Neutrophil (primary cell): Measurements from ENCODE around the gene ANKDD1A.

Experiments
- H3K27ac ChIP-seq: fragments of 200-600 bp; sonication (generic); 2 replicates; pipeline ENCODE4 v1.5.1; 2016; ENCODE audit warnings: mild to moderate bottlenecking, moderate library complexity
- H3K27me3 ChIP-seq: fragments of 200-600 bp; sonication (generic); 2 replicates; pipeline ENCODE4 v1.6.0; 2016; ENCODE audit warnings: mild to moderate bottlenecking
- H3K36me3 ChIP-seq: fragments of 200-600 bp; sonication (generic); 2 replicates; pipeline ENCODE4 v1.5.1; 2017
- H3K4me1 ChIP-seq, 2 experiments: fragments of 200-600 bp in 1 of 2; sonication (generic) in 1 of 2; 1 replicate in 1 of 2; 2 replicates in 1 of 2; pipeline versions ENCODE4 v1.5.1 to v1.6.1; 2013 to 2016; ENCODE audit warnings: low read depth in 1 of 2, low read length in 1 of 2, mild to moderate bottlenecking in 1 of 2, moderate library complexity in 1 of 2; ENCODE audit not compliant: control insufficient read depth in 1 of 2, insufficient read depth in 1 of 2
- H3K4me3 ChIP-seq, 2 experiments: fragments of 200-600 bp in 1 of 2; sonication (generic) in 1 of 2; 1 replicate in 1 of 2; 2 replicates in 1 of 2; pipeline ENCODE4 v1.5.1; 2013 to 2016; ENCODE audit warnings: low read depth in 1 of 2, low read length in 1 of 2, mild to moderate bottlenecking in 1 of 2, moderate library complexity in 1 of 2
- H3K9me3 ChIP-seq: fragments of 200-600 bp; sonication (generic); 2 replicates; pipeline ENCODE4 v1.5.1; 2016
- TF ChIP-seq, protein P1 (sequence below): fragments of 200-600 bp; sonication (generic); IDR thresholded peaks from 2 replicates; pipeline ENCODE4 v1.5.1; 2016; ENCODE audit warnings: antibody characterized with exemption

ANKDD1A gene

DNA sequence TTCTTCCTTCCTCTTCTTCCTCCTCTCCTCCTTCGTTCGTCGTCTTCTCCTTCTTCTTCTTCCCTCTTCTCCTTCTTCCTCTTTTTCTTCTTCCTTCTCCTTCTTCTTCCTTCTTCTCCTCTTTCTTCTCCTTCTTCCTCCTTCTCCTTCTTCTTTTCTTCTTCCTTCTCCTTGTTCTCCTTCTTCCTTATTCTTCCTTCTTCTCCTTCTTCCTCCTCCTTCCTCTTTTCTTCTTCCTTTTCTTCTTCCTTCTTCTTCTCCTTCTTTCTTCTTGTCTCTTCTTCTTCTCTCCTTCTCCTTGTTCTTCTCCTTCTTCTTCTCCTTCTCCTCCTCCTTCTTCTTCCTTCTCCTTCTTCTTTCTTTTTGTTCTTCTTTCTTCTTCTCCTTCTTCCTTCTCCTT, 42.7 kb downstream of the ANKDD1A start:
- H3K4me1 ChIP-seq = no peaks in the 10 kb centered on the region
- no peak overlapping the region for H3K27ac ChIP-seq
- H3K36me3 ChIP-seq = peaks cover 45% of the 10 kb centered on the region
- H3K27me3 ChIP-seq = no peaks in the 10 kb centered on the region
- H3K4me3 ChIP-seq = no peak overlapping the region
- no peaks in the 10 kb centered on the region for H3K9me3 ChIP-seq
- TF ChIP-seq, protein P1, sequence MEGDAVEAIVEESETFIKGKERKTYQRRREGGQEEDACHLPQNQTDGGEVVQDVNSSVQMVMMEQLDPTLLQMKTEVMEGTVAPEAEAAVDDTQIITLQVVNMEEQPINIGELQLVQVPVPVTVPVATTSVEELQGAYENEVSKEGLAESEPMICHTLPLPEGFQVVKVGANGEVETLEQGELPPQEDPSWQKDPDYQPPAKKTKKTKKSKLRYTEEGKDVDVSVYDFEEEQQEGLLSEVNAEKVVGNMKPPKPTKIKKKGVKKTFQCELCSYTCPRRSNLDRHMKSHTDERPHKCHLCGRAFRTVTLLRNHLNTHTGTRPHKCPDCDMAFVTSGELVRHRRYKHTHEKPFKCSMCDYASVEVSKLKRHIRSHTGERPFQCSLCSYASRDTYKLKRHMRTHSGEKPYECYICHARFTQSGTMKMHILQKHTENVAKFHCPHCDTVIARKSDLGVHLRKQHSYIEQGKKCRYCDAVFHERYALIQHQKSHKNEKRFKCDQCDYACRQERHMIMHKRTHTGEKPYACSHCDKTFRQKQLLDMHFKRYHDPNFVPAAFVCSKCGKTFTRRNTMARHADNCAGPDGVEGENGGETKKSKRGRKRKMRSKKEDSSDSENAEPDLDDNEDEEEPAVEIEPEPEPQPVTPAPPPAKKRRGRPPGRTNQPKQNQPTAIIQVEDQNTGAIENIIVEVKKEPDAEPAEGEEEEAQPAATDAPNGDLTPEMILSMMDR = no peak

DNA sequence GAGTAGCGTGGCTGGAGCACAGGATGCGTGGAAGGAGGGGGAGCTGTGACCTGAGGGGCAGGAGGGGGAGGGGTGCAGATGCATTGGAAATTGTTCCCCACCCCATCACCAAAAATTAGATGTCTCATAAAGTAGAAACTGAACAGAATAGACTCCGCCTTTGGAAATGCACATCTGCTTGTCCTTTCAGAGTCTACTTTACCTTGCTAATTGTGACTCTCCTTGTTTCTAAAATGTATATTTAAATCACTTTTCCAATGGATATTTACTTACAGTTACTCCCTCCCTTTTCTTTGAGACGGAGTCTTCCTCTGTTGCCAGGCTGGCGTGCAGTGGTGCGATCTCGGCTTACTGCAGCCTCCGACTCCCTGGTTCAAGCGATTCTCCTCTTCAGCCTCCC, 47.4 kb downstream of the ANKDD1A start:
- Histone ChIP-seq H3K4me3 (no peak overlapping the region), H3K27me3 (no peaks in the 10 kb centered on the region), H3K36me3 (peaks cover 93% of the 10 kb centered on the region), H3K9me3 (no peaks in the 10 kb centered on the region), H3K27ac (no peak overlapping the region), H3K4me1 (no peaks in the 10 kb centered on the region)
- TF ChIP-seq, protein P1 = no peak

DNA sequence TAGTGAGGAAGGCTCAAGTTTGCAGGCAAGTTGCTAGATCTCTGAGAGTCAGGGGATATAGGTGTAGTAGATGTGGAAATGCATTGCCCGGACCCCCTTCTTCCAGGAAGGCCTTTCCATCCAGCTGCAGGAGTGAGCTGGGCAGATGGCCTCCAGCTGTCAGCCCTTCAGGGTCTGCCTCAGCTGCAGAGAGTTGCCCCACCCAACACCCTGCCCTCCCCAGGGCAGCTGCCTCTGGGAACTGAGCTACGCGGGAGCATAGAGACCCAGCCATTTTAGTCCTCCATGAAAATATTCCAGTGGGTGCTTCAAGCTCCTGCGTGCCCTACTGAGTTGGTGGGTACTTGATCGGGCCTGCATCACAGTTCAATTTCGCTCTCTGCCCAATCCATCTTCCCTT, 48.5 kb downstream of the ANKDD1A start:
- Histone ChIP-seq H3K4me1 (no peaks in the 10 kb centered on the region), H3K27me3 (no peaks in the 10 kb centered on the region), H3K27ac (no peak overlapping the region), H3K4me3 (no peak overlapping the region), H3K36me3 (peaks cover 100% of the 10 kb centered on the region), H3K9me3 (no peaks in the 10 kb centered on the region)
- TF ChIP-seq, protein P1 = no peak

DNA sequence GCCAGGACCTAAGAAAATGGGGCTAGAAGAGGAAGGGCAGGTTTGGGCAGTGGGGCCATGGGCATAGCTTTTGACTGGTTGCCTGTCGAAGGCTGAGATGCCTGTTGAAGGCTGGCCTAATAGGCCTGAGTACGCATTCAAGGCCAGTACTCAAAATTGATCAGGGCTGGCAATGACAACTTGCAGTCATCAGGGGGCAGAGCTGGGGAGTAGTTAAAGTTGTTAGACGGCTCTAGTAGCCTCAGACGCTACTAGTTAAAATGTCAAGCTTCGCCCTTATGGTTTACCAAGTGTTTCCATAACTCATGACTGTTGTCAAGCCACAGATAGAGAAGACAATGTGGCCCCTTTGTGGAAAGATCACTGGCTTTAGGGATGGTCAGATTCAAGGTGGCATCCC, 49.3 kb downstream of the ANKDD1A start:
- H3K4me3 ChIP-seq = no peak overlapping the region
- no peaks in the 10 kb centered on the region for H3K9me3 ChIP-seq
- no peaks in the 10 kb centered on the region for H3K4me1 ChIP-seq
- no peak overlapping the region for H3K27ac ChIP-seq
- H3K36me3 ChIP-seq = peaks cover 100% of the 10 kb centered on the region
- TF ChIP-seq, protein P1 = no peak
- no peaks in the 10 kb centered on the region for H3K27me3 ChIP-seq

DNA sequence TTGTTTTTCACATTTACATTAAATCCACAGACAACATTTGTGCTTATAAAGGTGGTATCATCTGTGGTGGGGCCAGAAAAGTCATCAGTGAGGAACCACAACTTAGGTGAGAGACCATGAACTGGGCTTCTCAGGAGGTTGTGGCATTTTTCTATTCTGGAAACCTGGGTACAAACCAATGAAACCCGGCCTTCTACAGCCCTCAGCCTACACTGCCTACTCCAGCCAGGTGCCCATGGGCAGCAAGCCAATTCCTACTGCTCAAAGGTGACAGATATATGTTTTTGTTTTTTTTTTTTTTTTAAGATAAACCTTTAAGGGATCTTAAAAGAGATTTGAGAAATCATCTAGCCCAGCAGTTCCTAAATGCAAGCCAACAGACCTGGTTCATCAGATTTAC, 57.7 kb downstream of the ANKDD1A start:
- peak overlapping the region; percentile 10 for H3K27ac ChIP-seq
- no peaks in the 10 kb centered on the region for H3K27me3 ChIP-seq
- TF ChIP-seq, protein P1 = no peak
- H3K4me3 ChIP-seq = no peak overlapping the region
- H3K36me3 ChIP-seq = peaks cover 91% of the 10 kb centered on the region
- no peaks in the 10 kb centered on the region for H3K4me1 ChIP-seq
- no peaks in the 10 kb centered on the region for H3K9me3 ChIP-seq

DNA sequence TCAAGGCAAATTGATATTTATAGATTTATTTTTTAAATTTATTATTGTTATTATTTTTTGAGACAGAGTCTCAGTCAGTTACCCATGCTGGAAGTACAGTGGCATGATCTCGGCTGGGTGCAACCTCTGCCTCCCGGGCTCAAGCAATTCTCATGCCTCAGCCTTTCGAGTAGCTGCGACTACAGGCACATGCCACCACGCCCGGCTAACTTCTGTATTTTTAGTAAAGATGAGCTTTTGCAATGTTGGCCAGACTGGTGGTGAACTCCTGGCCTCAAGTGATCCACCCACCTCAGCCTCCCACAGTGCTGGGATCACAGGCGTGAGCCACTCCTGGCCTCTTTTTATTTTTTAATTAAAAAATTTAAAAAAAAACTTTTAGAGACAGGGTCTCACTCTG, 59.0 kb downstream of the ANKDD1A start:
- peaks cover 91% of the 10 kb centered on the region for H3K36me3 ChIP-seq
- no peaks in the 10 kb centered on the region for H3K9me3 ChIP-seq
- H3K27ac ChIP-seq = peak overlapping the region; percentile 41
- no peak overlapping the region for H3K4me3 ChIP-seq
- TF ChIP-seq, protein P1 = no peak
- no peaks in the 10 kb centered on the region for H3K4me1 ChIP-seq
- no peaks in the 10 kb centered on the region for H3K27me3 ChIP-seq
